Amygdala (tissue), 56 donors: ENCODE measurements around the gene SCCPDH.
"Not testable (repeated sequence)": the region's sequence is repeated elsewhere in the genome, so short reads cannot be mapped to it uniquely, and the experiment has no call there.

ENCODE experiments used
- DNase-seq, 56 donors: peaks; one replicate each; lab custom pipeline; 2025; lab: John Stamatoyannopoulos, UW

Gene SCCPDH

DNA sequence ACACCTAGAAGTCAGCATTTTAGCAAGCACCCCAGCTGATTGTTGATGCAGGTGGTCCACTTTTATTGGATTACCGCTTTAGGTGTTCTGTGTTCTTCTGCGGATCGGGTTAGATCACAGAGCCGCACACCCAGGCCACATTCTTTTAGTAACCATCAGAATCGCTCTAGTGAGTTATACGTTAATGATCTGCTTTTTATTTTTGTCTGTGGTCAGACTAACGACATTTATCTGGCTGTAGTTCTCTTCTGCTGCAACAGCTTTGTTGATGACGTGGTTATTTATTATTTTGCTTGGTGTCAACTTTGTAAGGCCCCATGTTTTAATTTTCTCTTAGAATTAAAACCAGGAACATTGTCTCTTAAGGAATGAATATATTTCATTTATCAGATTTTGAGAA lies 18.2 kb downstream of the SCCPDH start:
- no peak for DNase-seq

- not testable (repeated sequence) for DNase-seq
Measured at GRCh38 chr1:246746155-246746554, 21.9 kb downstream of the SCCPDH start.

- DNase-seq, result no peak
Measured at GRCh38 chr1:246748006-246748405, 23.8 kb downstream of the SCCPDH start.

DNA sequence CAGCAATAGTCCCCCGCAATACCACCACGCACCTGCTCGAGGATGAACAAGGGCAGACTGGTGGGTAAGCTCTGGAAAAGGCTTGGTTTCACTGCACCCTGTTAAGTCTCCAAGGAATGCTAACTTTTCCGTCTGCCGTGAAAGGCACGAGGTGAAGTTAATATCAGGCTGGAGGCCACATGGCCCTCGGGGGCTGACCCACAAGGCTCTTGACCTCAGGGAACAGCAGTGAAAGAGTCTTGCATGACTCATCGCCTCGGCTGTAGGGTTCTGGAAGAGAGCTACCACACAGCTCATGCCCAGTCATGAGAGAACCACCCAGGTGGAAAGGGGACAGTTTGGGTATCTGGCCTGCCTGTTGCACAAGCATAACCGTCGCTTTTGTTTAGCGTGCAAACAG lies 24.7 kb downstream of the SCCPDH start:
- no peak for DNase-seq

GRCh38 chr1:246750752-246751151 lies 26.5 kb downstream of the SCCPDH start:
- no peak for DNase-seq

GRCh38 chr1:246753670-246754535 lies 29.7 kb downstream of the SCCPDH start:
- peak in 35 of 56 donors; percentile 4 to 61 (median 18) for DNase-seq

- DNase-seq, result no peak
Measured at GRCh38 chr1:246755419-246755818, 31.2 kb downstream of the SCCPDH start.

- DNase-seq, result no peak
Measured at GRCh38 chr1:246760422-246761347, 36.5 kb downstream of the SCCPDH start.

DNA sequence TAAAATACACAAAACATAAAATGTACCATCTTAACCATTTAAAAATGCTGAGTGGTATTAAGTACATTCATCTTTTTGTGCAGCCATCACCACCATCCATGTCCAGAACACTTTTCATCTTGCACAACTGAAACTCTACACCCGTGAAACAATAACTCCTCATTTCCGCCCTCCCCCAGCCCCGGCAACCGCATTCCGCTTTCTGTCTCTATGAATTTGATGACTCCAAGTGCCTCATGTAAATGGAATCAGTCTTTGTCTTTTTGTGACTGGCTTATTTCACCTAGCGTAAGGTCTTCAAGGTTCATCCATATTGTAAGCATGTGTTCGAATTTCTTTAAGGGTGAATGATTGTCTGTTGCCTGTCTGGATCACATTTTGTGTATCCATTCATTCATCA lies 37.2 kb downstream of the SCCPDH start:
- no peak for DNase-seq

- no peak for DNase-seq
Measured at GRCh38 chr1:246765521-246765920, 41.3 kb downstream of the SCCPDH start.

DNA sequence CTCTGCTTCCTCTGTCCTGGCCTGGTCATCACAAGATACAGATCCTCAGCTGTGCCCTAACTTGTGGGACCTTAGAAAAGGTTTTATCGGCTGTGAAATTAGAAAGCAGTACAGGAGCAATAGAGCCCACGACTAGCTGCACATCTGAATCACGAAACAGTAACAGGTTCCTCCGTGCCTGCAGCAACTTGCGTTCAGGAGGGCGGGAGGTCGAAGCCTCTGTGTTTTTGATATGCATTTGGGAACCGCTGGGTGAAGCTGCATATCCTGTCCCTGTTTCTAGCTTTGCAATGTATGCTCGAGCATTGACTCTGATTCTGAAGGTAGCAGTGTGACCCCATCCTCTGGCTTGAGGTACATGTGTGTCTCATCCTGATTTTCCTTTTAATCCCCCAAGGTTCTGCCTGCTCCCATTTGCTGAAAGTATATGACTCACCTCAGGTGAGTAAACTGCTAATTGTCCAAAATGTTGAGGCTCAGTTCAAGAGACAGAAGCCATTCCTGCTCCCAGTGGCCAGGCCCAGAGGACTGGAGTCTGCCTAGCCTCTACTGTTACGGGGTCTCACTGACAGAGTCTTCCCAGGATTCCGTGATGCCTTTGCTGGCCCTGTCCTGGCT lies 44.3 kb downstream of the SCCPDH start:
- DNase-seq, result no peak

GRCh38 chr1:246769306-246769705 lies 45.1 kb downstream of the SCCPDH start:
- DNase-seq, result no peak

DNA sequence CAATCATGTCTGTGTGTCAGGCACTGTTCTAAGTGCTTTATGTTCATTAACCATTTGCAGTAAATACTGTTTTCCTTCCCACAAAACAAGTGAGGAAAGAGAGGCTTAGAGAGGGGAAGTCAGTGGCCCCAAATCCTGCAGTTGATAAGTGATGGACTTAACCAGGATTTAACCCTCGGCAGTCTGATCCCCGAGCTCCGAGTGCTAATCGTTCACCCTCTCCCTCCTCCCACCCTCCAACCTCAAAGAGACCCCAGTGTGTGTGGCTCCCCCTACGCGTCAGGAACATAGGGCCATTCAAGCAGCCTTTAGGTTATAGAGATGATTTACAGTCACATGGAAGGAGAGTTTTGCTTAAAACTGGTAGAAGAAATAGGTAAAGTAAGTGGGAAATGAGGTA lies 47.2 kb downstream of the SCCPDH start:
- no peak for DNase-seq

DNA sequence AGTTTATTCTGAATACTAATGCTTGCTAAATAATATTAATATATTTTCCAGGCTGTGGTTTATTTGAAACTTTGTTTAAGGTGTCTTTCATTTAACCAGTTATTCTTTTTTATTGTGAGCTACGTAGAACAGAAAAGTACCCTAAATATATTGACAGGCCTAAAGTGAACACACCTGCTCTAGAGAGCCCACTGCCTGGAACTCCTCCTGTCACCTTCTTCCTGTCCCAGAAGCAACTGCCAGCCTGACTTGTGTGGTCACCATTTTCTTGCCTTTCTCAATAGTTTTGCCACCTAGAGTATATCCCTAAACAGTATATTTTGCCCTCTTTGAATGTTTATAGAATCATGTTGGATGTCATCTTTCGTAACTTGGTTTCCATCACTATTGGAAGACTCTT lies 48.5 kb downstream of the SCCPDH start:
- no peak for DNase-seq

GRCh38 chr1:246773213-246773641 lies 49.0 kb downstream of the SCCPDH start:
- DNase-seq, result no peak

DNA sequence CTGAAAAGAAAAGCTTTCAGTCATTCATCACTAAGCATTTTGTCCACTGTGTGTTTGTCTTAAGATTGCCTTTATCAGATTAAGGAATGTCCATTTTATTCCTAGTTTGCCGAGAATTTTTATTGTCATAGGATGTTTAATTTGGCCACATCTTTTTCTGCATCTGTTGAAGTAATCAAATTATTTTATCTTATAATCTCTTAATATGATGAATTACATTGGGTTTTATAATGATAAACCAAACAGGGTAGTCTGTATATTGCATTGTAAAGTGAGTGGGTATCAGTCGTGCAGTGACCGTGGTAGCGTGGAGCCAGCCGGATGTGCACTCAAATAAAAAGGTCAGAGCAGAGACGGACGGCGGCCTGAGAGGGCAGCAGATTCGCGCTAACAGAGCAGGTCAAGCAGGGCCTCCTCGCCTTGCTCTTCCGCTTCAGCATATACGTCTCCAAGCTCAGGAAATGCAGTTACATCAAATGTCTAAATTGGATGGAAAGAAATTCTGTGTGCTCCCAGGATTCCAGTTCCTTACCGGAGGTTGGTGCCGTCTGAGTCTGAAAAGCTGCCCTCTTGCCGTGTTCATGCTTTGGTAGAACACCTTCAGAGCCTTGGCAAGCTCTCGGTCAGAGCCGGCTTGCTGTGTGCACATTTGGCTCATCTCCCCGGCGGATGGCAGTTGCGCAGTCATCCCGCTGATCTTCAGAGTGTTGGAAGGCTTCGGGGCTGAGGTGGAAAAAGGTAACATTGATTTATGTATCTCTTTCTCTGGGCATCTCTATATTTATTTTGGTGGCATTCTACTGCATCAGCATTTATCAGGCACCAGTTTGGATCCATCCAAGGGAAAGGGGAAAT lies 51.5 kb downstream of the SCCPDH start:
- DNase-seq, result no peak

- no peak for DNase-seq
Measured at GRCh38 chr1:246776923-246777322, 52.7 kb downstream of the SCCPDH start.

DNA sequence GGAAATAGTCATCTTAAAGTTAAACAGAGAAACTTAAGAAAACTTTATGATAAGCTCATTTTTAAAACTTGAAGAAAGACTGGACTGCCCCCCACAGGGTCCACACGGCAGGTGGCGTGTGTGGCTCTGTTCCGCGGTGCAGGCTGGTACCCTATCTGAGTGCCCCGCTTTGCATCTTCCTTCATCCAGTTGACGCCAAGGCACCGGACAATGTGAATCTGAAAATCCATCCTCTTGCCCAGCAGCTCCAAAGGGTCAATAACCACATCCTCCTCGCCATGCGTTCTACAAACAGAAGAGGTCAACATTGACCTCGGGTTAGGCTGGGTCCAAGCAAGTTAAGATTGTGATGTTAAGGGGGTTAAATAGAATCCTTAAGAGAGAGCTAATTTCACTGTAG lies 54.5 kb downstream of the SCCPDH start:
- no peak for DNase-seq

DNA sequence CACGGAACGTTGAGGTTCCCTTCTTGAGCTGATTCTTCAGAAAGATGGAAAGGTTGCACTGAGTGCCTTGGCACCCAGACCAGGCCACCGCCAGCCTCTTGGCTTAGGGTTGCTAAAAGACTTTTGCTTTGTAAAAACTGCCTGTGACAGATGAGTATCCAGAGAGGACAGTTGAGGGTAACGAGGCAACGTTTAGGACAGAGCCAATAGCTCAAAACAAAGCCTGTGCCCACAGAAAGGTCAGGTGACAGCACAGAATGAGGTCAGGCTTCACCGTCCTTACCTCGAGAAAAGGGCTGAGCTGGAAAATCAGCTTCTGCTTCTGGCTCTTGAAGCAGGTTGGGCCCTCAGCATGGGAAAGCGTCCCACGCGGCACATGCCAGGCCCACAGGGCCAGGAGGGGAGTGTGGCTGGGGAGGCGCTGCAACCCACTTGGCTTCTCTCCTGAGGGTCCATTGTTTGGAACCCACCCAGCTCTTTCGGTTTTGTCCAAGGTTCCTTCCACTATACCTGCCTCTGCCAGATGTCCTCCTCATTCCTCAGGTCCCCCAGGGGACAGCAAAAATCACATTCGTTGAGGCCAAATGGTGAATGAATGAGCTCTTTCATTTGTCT lies 55.5 kb downstream of the SCCPDH start:
- DNase-seq, result no peak

DNA sequence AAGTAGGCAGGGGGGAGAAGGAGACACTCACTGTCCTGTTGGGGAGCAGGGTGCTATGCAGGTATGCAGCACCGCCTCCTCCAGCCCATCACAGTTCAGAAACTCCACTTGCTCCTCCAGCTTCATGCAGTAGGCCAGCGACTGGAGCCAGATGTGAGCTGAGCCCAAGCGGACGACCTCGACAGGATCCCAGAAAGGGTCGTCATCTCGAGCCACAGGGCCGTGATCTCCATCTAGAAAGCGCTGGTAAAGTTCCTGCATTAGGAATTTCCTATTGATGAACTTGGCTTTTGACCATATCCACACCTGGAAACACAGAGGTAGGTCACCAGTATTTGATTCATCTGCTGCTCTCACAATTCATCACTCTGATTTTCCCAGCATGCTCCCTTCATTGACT lies 56.1 kb downstream of the SCCPDH start:
- DNase-seq, result no peak
